ENCODE measurements around the gene SLC12A9. TPM values are rescaled to one million over a fixed set of nuclear protein-coding genes. Genes with fewer than 3 reads are reported as not detected.

The SLC12A9 gene
- total and polyA plus RNA-seq, 2 of the 4 experiments (the other 2 are of a cell fraction), result 4.5 to 16.2 TPM

DNA sequence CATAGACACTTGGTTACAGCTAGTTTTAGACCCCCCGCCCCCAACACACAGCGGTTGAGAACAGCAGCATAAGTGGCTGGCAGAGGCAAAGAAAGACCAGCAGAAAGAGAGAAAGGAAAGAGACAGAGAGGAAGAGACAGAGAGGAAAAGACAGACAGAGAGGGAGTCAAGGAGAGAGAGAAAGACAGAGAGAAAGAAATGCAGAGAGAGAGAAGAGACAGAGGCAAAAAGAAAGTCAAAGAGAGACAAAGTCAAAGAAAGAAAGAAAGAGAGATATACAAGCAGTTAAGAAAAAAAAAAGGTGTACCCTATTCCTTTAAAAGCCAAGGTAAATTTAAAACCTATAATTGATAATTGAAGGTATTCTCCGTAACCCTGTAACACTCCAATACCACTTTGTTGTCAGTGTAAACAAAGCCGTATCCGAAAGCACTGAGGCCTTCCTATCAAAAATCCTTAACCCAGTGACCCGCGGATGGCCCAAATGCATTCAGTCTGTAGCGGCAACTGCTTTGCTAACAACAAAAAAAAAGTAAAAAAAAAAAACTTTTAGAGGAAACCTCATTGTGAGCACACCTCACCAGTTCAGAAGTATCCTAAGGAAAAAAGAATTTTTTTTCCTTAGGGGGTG is 11.9 kb upstream of the SLC12A9 start:
- H3K56ac ChIP-seq (ENCODE audit: extremely low read depth, insufficient read depth, low read length), result no peak overlapping the region
- H3K23ac ChIP-seq (ENCODE audit: low read depth, low read length), result no peak overlapping the region
- WGBS, 2 experiments (ENCODE audit: extremely low coverage in 2 of 2, insufficient read length in 1 of 2), result no CpG with 5 or more reads among the region's 8 CpGs
- no TSS peak for BruUV-seq (replicated peaks)
- intact Hi-C loops (cut with micrococcal nuclease) (no loop called here), dilution Hi-C loops (cut with HindIII; ENCODE audit: low sequenced_read_pairs, unreplicated experiment) (no loop called here), in situ Hi-C loops (cut with MboI; ENCODE audit: low sequenced_read_pairs) (no loop called here)
- H3K79me1 ChIP-seq (ENCODE audit: low read depth in 1 of 2, low read length in 2 of 2), result no peaks in the 10 kb centered on the region; a peak in 1 of 4 replicates
- no peak overlapping the region for H3K18ac ChIP-seq (ENCODE audit: low read depth, low read length)
- no peak overlapping the region for H3K4me3 ChIP-seq (ENCODE audit: insufficient read depth, low read depth, low read length)
- H4K91ac ChIP-seq (ENCODE audit: insufficient read depth, low read depth, low read length), result no peak overlapping the region
- H2BK5ac ChIP-seq (ENCODE audit: low read depth, low read length, poor library complexity, severe bottlenecking), result no peak overlapping the region
- H2AK5ac ChIP-seq (ENCODE audit: low read depth, low read length), result no peak overlapping the region
- DNase-seq (no peak), ATAC-seq (ENCODE audit: low read depth) (no peak)
- no peak overlapping the region for H3K14ac ChIP-seq (replicated peaks; ENCODE audit: low read depth, low read length)
- H3K27ac ChIP-seq (ENCODE audit: insufficient read depth, low read length), result no peak overlapping the region
- no peaks in the 10 kb centered on the region for H3K36me3 ChIP-seq (ENCODE audit: control insufficient read depth, insufficient read depth, low read length)
- no peaks in the 10 kb centered on the region for H3K4me1 ChIP-seq (ENCODE audit: control insufficient read depth, insufficient read depth, low read length)
- no peak overlapping the region for H2BK20ac ChIP-seq (ENCODE audit: low read depth, low read length)
- H3K4me2 ChIP-seq (ENCODE audit: low read depth, low read length), result no peak overlapping the region
- no peak overlapping the region for H2AFZ ChIP-seq (replicated peaks; ENCODE audit: low read length, poor library complexity)
- H3K4ac ChIP-seq (ENCODE audit: low read depth, low read length), result no peak overlapping the region
- no peaks in the 10 kb centered on the region for H3K27me3 ChIP-seq (ENCODE audit: control insufficient read depth, insufficient read depth, low read length)
- ChIA-PET CTCF (interaction anchor here (1.3 kb wide), 1 partner anchor 135 kb away, joined by 3 read pairs; the partner anchor contains the start of gene POP7), POLR2A (ENCODE audit: unreplicated experiment) (no interaction called here)
- no peak overlapping the region for H2BK15ac ChIP-seq (ENCODE audit: low read depth, low read length)
- H4K8ac ChIP-seq (ENCODE audit: low read depth in 2 of 2, low read length in 2 of 2), result no peak overlapping the region
- TF ChIP-seq SMC3 (IDR thresholded peaks at IDR 0.05; ENCODE audit: low read depth, low read length), result no peak
- no peak for TF ChIP-seq CHD1 (IDR thresholded peaks at IDR 0.05; ENCODE audit: low read depth, low read length)
- TF ChIP-seq MXI1 (IDR thresholded peaks at IDR 0.05; ENCODE audit: borderline replicate concordance, low read depth, low read length), result no peak
- TF ChIP-seq, protein P1, sequence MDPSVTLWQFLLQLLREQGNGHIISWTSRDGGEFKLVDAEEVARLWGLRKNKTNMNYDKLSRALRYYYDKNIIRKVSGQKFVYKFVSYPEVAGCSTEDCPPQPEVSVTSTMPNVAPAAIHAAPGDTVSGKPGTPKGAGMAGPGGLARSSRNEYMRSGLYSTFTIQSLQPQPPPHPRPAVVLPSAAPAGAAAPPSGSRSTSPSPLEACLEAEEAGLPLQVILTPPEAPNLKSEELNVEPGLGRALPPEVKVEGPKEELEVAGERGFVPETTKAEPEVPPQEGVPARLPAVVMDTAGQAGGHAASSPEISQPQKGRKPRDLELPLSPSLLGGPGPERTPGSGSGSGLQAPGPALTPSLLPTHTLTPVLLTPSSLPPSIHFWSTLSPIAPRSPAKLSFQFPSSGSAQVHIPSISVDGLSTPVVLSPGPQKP (IDR thresholded peaks at IDR 0.05; ENCODE audit: borderline replicate concordance, low read depth, low read length), result no peak
- no peak for TF ChIP-seq BHLHE40 (IDR thresholded peaks at IDR 0.05; ENCODE audit: low read depth, low read length)
- TF ChIP-seq, protein P2, sequence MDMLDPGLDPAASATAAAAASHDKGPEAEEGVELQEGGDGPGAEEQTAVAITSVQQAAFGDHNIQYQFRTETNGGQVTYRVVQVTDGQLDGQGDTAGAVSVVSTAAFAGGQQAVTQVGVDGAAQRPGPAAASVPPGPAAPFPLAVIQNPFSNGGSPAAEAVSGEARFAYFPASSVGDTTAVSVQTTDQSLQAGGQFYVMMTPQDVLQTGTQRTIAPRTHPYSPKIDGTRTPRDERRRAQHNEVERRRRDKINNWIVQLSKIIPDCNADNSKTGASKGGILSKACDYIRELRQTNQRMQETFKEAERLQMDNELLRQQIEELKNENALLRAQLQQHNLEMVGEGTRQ (IDR thresholded peaks at IDR 0.05; ENCODE audit: low read depth, low read length), result no peak
- no peak for TF ChIP-seq MAFK (IDR thresholded peaks at IDR 0.05; ENCODE audit: low read depth, low read length)
- no peak for TF ChIP-seq RFX5 (IDR thresholded peaks at IDR 0.05; ENCODE audit: low read depth, low read length)
- TF ChIP-seq RCOR1 (IDR thresholded peaks at IDR 0.05; ENCODE audit: insufficient replicate concordance, low read length), result no peak
- no peak for TF ChIP-seq CEBPB (IDR thresholded peaks at IDR 0.05; ENCODE audit: low read depth, low read length)
- TF ChIP-seq, protein P3, sequence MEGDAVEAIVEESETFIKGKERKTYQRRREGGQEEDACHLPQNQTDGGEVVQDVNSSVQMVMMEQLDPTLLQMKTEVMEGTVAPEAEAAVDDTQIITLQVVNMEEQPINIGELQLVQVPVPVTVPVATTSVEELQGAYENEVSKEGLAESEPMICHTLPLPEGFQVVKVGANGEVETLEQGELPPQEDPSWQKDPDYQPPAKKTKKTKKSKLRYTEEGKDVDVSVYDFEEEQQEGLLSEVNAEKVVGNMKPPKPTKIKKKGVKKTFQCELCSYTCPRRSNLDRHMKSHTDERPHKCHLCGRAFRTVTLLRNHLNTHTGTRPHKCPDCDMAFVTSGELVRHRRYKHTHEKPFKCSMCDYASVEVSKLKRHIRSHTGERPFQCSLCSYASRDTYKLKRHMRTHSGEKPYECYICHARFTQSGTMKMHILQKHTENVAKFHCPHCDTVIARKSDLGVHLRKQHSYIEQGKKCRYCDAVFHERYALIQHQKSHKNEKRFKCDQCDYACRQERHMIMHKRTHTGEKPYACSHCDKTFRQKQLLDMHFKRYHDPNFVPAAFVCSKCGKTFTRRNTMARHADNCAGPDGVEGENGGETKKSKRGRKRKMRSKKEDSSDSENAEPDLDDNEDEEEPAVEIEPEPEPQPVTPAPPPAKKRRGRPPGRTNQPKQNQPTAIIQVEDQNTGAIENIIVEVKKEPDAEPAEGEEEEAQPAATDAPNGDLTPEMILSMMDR (conservative IDR thresholded peaks at IDR 0.05; ENCODE audit: low read depth, low read length), result no peak
- TF ChIP-seq POLR2A (IDR thresholded peaks at IDR 0.05; ENCODE audit: low read depth, low read length), result no peak
- no peak for TF ChIP-seq MAZ (IDR thresholded peaks at IDR 0.05; ENCODE audit: borderline replicate concordance, low read depth, low read length)
- no peak for TF ChIP-seq RAD21 (IDR thresholded peaks at IDR 0.05; ENCODE audit: low read length)
- TF ChIP-seq NFE2L2 (IDR thresholded peaks at IDR 0.05; ENCODE audit: low read depth, low read length), result no peak
- no peak for TF ChIP-seq FOS (IDR thresholded peaks at IDR 0.05; ENCODE audit: low read depth, low read length)
- H3K9ac ChIP-seq (ENCODE audit: low read depth, low read length), result no peak overlapping the region
- no peaks in the 10 kb centered on the region; the same call in 1 of the 2 replicates for H3K9me1 ChIP-seq (ENCODE audit: insufficient read depth, low read length)
- H2AK9ac ChIP-seq (replicated peaks; ENCODE audit: low read depth, low read length, poor library complexity), result no peak overlapping the region
- no peak overlapping the region for H2BK120ac ChIP-seq (ENCODE audit: low read depth, low read length)
- no peaks in the 10 kb centered on the region for H3K9me3 ChIP-seq (ENCODE audit: control insufficient read depth, insufficient read depth, low read length)
- no peaks in the 10 kb centered on the region for H4K20me1 ChIP-seq (ENCODE audit: insufficient read depth, low read length)
- no peak overlapping the region; the same call in 1 of the 2 replicates for H4K5ac ChIP-seq (ENCODE audit: low read depth, low read length)

Data from IMR-90 (cell line).